Measurements from ENCODE around the gene SLC14A1. TPM values are rescaled to one million over a fixed set of nuclear protein-coding genes. Genes with fewer than 3 reads are reported as not detected.
A peak's percentile ranks its signal among the peaks of the same experiment; 100 is the strongest.

Gene SLC14A1
- total and polyA plus RNA-seq, 2 of the 8 experiments (the other 6 are each of a cell fraction or from before 2014, with no cell fraction given): 0.18 TPM; not detected in 1

DNA sequence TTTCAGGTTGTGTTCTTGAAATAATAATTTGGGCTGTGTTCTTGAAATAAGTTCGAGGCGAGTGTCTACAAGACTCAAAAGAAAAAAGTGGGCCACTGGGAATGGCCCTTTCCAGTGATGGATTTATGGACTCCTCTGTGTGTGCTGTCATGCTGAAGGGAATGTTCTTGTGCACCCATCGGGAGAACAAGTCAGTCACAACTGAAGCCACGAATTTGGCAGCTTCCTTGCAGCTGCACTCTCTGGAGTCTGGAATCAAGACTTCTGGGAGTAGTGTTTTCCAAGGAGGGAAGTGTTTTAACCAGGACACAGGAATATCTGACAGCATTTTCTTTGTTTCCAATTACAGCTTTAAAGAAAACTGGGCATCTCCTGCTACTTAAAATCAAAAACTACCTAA lies 620 bp downstream of the SLC14A1 start:
- Histone ChIP-seq H2BK20ac (ENCODE audit: low read length) (no peak overlapping the region), H3K9ac (replicated peaks in 1 of 4; ENCODE audit: extremely low read depth in 1 of 4, low read depth in 3 of 4, low read length in 3 of 4) (no peak overlapping the region), H4K91ac (replicated peaks; ENCODE audit: insufficient read length, low read length) (no peak overlapping the region), H2BK15ac (ENCODE audit: low read length) (no peak overlapping the region), H4K5ac (ENCODE audit: insufficient read length, low read depth, low read length) (no peak overlapping the region), H3K23ac (ENCODE audit: insufficient read length) (no peak overlapping the region), H3K79me1 (ENCODE audit: low read depth, low read length) (no peaks in the 10 kb centered on the region), H3K4me2 (ENCODE audit: insufficient read depth in 1 of 2, low read depth in 2 of 2, low read length in 2 of 2) (no peak overlapping the region), H3K9me3 (ENCODE audit: insufficient read depth in 2 of 2, low read depth in 1 of 2, low read length in 1 of 2) (no peaks in the 10 kb centered on the region), H4K20me1 (replicated peaks in 1 of 2; ENCODE audit: control insufficient read depth in 1 of 2, insufficient read depth in 2 of 2, low read length in 2 of 2) (no peaks in the 10 kb centered on the region), H3K27ac (ENCODE audit: low read depth, low read length) (no peak overlapping the region), H2BK12ac (ENCODE audit: low read depth, low read length) (no peak overlapping the region), H2BK5ac (ENCODE audit: low read depth, low read length) (no peak overlapping the region), H3K23me2 (ENCODE audit: low read depth, low read length) (no peaks in the 10 kb centered on the region), H2BK120ac (replicated peaks; ENCODE audit: low read depth, low read length) (no peak overlapping the region), H3K14ac (ENCODE audit: insufficient read length) (no peak overlapping the region), H2AFZ (ENCODE audit: low read length) (peak overlapping the region; percentile 82; the same call in 1 of the 2 replicates), H3K18ac (ENCODE audit: extremely low read depth, low read length) (no peak overlapping the region), H3K79me2 (ENCODE audit: control insufficient read depth in 1 of 2, insufficient read depth in 2 of 2, low read length in 2 of 2) (no peaks in the 10 kb centered on the region), H2AK5ac (ENCODE audit: low read depth, low read length) (no peak overlapping the region), H3K36me3 (ENCODE audit: control insufficient read depth in 2 of 4, insufficient read depth in 4 of 4, low read length in 3 of 4) (no peaks in the 10 kb centered on the region; a peak in 1 of 8 replicates), H3K4me1 (replicated peaks in 1 of 4; ENCODE audit: control insufficient read depth in 3 of 4, insufficient read depth in 4 of 4, low read length in 3 of 4) (peaks cover 0 to 4% (median 0%) of the 10 kb centered on the region in 4 experiments; a peak in 1 of 7 replicates), H3K4me3 (ENCODE audit: extremely low read depth in 1 of 4, insufficient read depth in 2 of 4, low read depth in 3 of 4, low read length in 4 of 4) (no peak overlapping the region), H4K8ac (ENCODE audit: extremely low read depth, insufficient read depth, low read length) (no peak overlapping the region), H3K27me3 (replicated peaks in 1 of 4; ENCODE audit: control insufficient read depth in 3 of 4, extremely low read depth in 1 of 4, insufficient read depth in 3 of 4, low read length in 3 of 4) (no peaks in the 10 kb centered on the region), H3K56ac (replicated peaks; ENCODE audit: insufficient read length, low read depth, low read length) (no peak overlapping the region), H3K4ac (replicated peaks; ENCODE audit: insufficient read length, low read depth, low read length) (no peak overlapping the region)
- POLR2A ChIA-PET (ENCODE audit: partially characterized antibody): no interaction called here
- WGBS, 2 experiments (ENCODE audit: extremely low coverage in 1 of 2, insufficient coverage in 1 of 2, insufficient read length in 1 of 2, insufficient replicate concordance in 2 of 2, low coverage in 1 of 2, low lambda C conversion rate in 2 of 2, missing lambda C conversion rate in 1 of 2): 88% methylated on average over 4 of the region's 4 CpGs; no CpG with 5 or more reads in 1 of the 2 experiments
- CTCF ChIA-PET (ENCODE audit: partially characterized antibody): interaction anchor here (1.1 to 10.5 kb wide), 21 partner anchors 11 to 283 kb away, joined by 3 to 143 read pairs (median 5); no protein-coding TSS in a partner anchor
- FAIRE-seq: no peak
- no peak for DNase-seq (ENCODE audit: low read depth in 1 of 2, low spot score in 2 of 2)
- TF ChIP-seq KDM5A (IDR thresholded peaks at IDR 0.05; ENCODE audit: low read length) (no peak), TCF12 (IDR thresholded peaks at IDR 0.05; ENCODE audit: low read depth, low read length) (no peak), CBX5 (IDR thresholded peaks at IDR 0.05; ENCODE audit: low read depth, low read length) (no peak), SP4 (IDR thresholded peaks at IDR 0.05; ENCODE audit: low read length) (no peak), SUZ12 (IDR thresholded peaks at IDR 0.05; ENCODE audit: low read length) (no peak), CREB1 (IDR thresholded peaks at IDR 0.05) (no peak)
- TF ChIP-seq, protein P1, sequence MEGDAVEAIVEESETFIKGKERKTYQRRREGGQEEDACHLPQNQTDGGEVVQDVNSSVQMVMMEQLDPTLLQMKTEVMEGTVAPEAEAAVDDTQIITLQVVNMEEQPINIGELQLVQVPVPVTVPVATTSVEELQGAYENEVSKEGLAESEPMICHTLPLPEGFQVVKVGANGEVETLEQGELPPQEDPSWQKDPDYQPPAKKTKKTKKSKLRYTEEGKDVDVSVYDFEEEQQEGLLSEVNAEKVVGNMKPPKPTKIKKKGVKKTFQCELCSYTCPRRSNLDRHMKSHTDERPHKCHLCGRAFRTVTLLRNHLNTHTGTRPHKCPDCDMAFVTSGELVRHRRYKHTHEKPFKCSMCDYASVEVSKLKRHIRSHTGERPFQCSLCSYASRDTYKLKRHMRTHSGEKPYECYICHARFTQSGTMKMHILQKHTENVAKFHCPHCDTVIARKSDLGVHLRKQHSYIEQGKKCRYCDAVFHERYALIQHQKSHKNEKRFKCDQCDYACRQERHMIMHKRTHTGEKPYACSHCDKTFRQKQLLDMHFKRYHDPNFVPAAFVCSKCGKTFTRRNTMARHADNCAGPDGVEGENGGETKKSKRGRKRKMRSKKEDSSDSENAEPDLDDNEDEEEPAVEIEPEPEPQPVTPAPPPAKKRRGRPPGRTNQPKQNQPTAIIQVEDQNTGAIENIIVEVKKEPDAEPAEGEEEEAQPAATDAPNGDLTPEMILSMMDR (IDR thresholded peaks at IDR 0.05; ENCODE audit: control extremely low read depth in 1 of 3, insufficient read depth in 1 of 3, low read depth in 1 of 3, low read length in 3 of 3): no peak
- TF ChIP-seq, protein P2, sequence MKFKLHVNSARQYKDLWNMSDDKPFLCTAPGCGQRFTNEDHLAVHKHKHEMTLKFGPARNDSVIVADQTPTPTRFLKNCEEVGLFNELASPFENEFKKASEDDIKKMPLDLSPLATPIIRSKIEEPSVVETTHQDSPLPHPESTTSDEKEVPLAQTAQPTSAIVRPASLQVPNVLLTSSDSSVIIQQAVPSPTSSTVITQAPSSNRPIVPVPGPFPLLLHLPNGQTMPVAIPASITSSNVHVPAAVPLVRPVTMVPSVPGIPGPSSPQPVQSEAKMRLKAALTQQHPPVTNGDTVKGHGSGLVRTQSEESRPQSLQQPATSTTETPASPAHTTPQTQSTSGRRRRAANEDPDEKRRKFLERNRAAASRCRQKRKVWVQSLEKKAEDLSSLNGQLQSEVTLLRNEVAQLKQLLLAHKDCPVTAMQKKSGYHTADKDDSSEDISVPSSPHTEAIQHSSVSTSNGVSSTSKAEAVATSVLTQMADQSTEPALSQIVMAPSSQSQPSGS (IDR thresholded peaks at IDR 0.05; ENCODE audit: low read length): no peak
- TF ChIP-seq, protein P3, sequence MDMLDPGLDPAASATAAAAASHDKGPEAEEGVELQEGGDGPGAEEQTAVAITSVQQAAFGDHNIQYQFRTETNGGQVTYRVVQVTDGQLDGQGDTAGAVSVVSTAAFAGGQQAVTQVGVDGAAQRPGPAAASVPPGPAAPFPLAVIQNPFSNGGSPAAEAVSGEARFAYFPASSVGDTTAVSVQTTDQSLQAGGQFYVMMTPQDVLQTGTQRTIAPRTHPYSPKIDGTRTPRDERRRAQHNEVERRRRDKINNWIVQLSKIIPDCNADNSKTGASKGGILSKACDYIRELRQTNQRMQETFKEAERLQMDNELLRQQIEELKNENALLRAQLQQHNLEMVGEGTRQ (IDR thresholded peaks at IDR 0.05; ENCODE audit: low read length): no peak
